Liver (tissue), 9 donors: ENCODE data around the gene IQCH. TPM values are rescaled to one million over a fixed set of nuclear protein-coding genes. Genes with fewer than 3 reads are reported as not detected.

Experiments used
- DNase-seq: peaks from one replicate; pipeline ENCODE4 v3.0.0-alpha.2; 2017; ENCODE audit warnings: low spot score
- H3K27ac ChIP-seq, 2 donors: one replicate each; pipeline ENCODE4 v1.7.0; 2013; ENCODE audit warnings: inconsistent platforms in 2 of 2, low read length in 2 of 2, control low read depth in 1 of 2, low read depth in 1 of 2, mild to moderate bottlenecking in 1 of 2
- H3K27me3 ChIP-seq, 4 donors: one replicate each; pipeline versions ENCODE4 v1.6.1 to v1.7.0; 2013; ENCODE audit warnings: low read length in 3 of 4, inconsistent platforms in 1 of 4, mild to moderate bottlenecking in 1 of 4, moderate library complexity in 1 of 4; ENCODE audit not compliant: control insufficient read depth in 4 of 4, insufficient read depth in 4 of 4
- H3K36me3 ChIP-seq, 4 donors: one replicate each; pipeline versions ENCODE4 v1.6.1 to v1.7.0; 2013; ENCODE audit warnings: low read length in 3 of 4, mild to moderate bottlenecking in 3 of 4, low read depth in 1 of 4, moderate library complexity in 1 of 4; ENCODE audit not compliant: control insufficient read depth in 4 of 4, insufficient read depth in 3 of 4
- H3K4me1 ChIP-seq, 4 donors: one replicate each; pipeline versions ENCODE4 v1.6.1 to v1.7.0; 2013; ENCODE audit warnings: low read length in 3 of 4, mild to moderate bottlenecking in 3 of 4, moderate library complexity in 1 of 4; ENCODE audit not compliant: control insufficient read depth in 4 of 4, insufficient read depth in 4 of 4
- H3K4me3 ChIP-seq, 3 donors: one replicate each; pipeline versions ENCODE4 v1.6.1 to v1.7.0; 2013; ENCODE audit warnings: low read length in 3 of 3, control low read depth in 1 of 3, low read depth in 1 of 3, mild to moderate bottlenecking in 1 of 3
- H3K9ac ChIP-seq, 2 donors: one replicate each; pipeline ENCODE4 v1.7.0; 2013; ENCODE audit warnings: low read length in 2 of 2, mild to moderate bottlenecking in 2 of 2, moderate library complexity in 2 of 2, control low read depth in 1 of 2, low read depth in 1 of 2
- H3K9me3 ChIP-seq, 4 donors: one replicate each; pipeline versions ENCODE4 v1.6.1 to v1.7.0; 2013; ENCODE audit warnings: low read length in 3 of 4; ENCODE audit not compliant: control insufficient read depth in 4 of 4
- ATF3 ChIP-seq: IDR thresholded peaks from 2 replicates; pipeline ENCODE4 v1.6.1; 2016; ENCODE audit warnings: antibody characterized with exemption
- CTCF ChIP-seq: fragments of 150-350 bp; IDR thresholded peaks from 2 replicates; pipeline ENCODE4 v1.5.1; 2017; ENCODE audit warnings: improper control_type of control experiment, low read depth, low read length; ENCODE audit not compliant: missing input control
- EGR1 ChIP-seq, 2 donors: IDR thresholded peaks; 2 replicates each; pipeline ENCODE4 v1.6.1; 2016 to 2018; ENCODE audit warnings: antibody characterized with exemption in 2 of 2, low read depth in 2 of 2
- FOXA1 ChIP-seq: IDR thresholded peaks from 2 replicates; pipeline ENCODE4 v1.6.1; 2016; ENCODE audit warnings: antibody characterized with exemption
- FOXA2 ChIP-seq: IDR thresholded peaks from 2 replicates; pipeline ENCODE4 v1.6.1; 2016; ENCODE audit warnings: antibody characterized with exemption
- GABPA ChIP-seq, 2 donors: IDR thresholded peaks in 1 of 2; conservative IDR thresholded peaks in 1 of 2; 2 replicates each; pipeline ENCODE4 v1.6.1; 2016; ENCODE audit warnings: antibody characterized with exemption in 2 of 2, mild to moderate bottlenecking in 1 of 2, moderate library complexity in 1 of 2
- HNF4A ChIP-seq, 2 donors: conservative IDR thresholded peaks; 2 replicates each; pipeline ENCODE4 v1.6.1; 2016; ENCODE audit warnings: antibody characterized with exemption in 2 of 2, mild to moderate bottlenecking in 2 of 2
- HNF4G ChIP-seq: IDR thresholded peaks from 2 replicates; pipeline ENCODE4 v1.6.1; 2016; ENCODE audit warnings: antibody characterized with exemption
- JUND ChIP-seq, 2 donors: IDR thresholded peaks; 2 replicates each; pipeline ENCODE4 v1.6.1; 2016; ENCODE audit warnings: antibody characterized with exemption in 2 of 2
- MAX ChIP-seq: IDR thresholded peaks from 2 replicates; pipeline ENCODE4 v1.6.1; 2016; ENCODE audit warnings: antibody characterized with exemption
- NR2F2 ChIP-seq: IDR thresholded peaks from 2 replicates; pipeline ENCODE4 v1.6.1; 2016; ENCODE audit warnings: antibody characterized with exemption
- RAD21 ChIP-seq, 2 donors: IDR thresholded peaks; 2 replicates each; pipeline ENCODE4 v1.6.1; 2016; ENCODE audit warnings: antibody characterized with exemption in 2 of 2, mild to moderate bottlenecking in 2 of 2
- REST ChIP-seq: IDR thresholded peaks from 2 replicates; pipeline ENCODE4 v1.6.1; 2016; ENCODE audit warnings: antibody characterized with exemption, mild to moderate bottlenecking
- RXRA ChIP-seq, 2 donors: IDR thresholded peaks; 2 replicates each; pipeline ENCODE4 v1.6.1; 2017 to 2018; ENCODE audit warnings: antibody characterized with exemption in 2 of 2, mild to moderate bottlenecking in 1 of 2
- SP1 ChIP-seq: IDR thresholded peaks from 2 replicates; pipeline ENCODE4 v1.6.1; 2018; ENCODE audit warnings: antibody characterized with exemption, mild to moderate bottlenecking
- TAF1 ChIP-seq: conservative IDR thresholded peaks from 2 replicates; pipeline ENCODE4 v1.6.1; 2016; ENCODE audit warnings: antibody characterized with exemption, mild to moderate bottlenecking
- YY1 ChIP-seq: IDR thresholded peaks from 2 replicates; pipeline ENCODE4 v1.6.1; 2016; ENCODE audit warnings: antibody characterized with exemption, mild to moderate bottlenecking
- ZBTB33 ChIP-seq: IDR thresholded peaks from 2 replicates; pipeline ENCODE4 v1.6.1; 2016; ENCODE audit warnings: antibody characterized with exemption
- WGBS: extraction: QIAGEN DNeasy Blood & Tissue Kit; methylation state at CpG from one replicate; pipeline ENCODE4 v1.1.7; 2013; 5-methylcytosine and 5-hydroxymethylcytosine counted together
- polyA plus RNA-seq, 2 donors: library from polyadenylated mRNA; stranded (reverse) in 1 of 2; unstranded in 1 of 2; fragments of 200-250 nt in 1 of 2; fragments of >200 nt in 1 of 2; fragmentation: Nextera tagmentation in 1 of 2; extraction: Ambion mirVana in 1 of 2; gene quantifications; one replicate each; pipeline versions ENCODE4 v1.2.1 to v1.2.3, GENCODE V29; 2013 to 2015
- total RNA-seq, 2 donors: library from RNA; depleted of rRNA; stranded (reverse); fragments of >200 nt; gene quantifications; one replicate each; pipeline ENCODE4 v1.2.3, GENCODE V29; 2014
- donor health status: healthy.
- donor health status: healthy.
- donor health status: healthy.
- donor health status: healthy.
- donor health status: healthy.

IQCH gene
- total and polyA plus RNA-seq, 4 donors: 0.23 to 1.6 (median 0.86) TPM

- H3K4me1 ChIP-seq: peaks cover 0 to 1% (median 0%) of the 10 kb centered on the region in 4 donors
- 86% methylated on average over 9 of the region's 9 CpGs for WGBS
- H3K36me3 ChIP-seq: no peaks in the 10 kb centered on the region
- no peak for DNase-seq
- H3K27me3 ChIP-seq: no peaks in the 10 kb centered on the region
- no peaks in the 10 kb centered on the region for H3K9me3 ChIP-seq
- H3K4me3 ChIP-seq: no peak overlapping the region
- H3K27ac ChIP-seq: no peak overlapping the region
- TF ChIP-seq CTCF (no peak), RXRA (IDR thresholded peaks at IDR 0.05) (no peak)
- no peak overlapping the region for H3K9ac ChIP-seq
Measured at GRCh38 chr15:67394873-67395639, 140.5 kb downstream of the IQCH start.

GRCh38 chr15:67396114-67396513 is 141.5 kb downstream of the IQCH start:
- no peaks in the 10 kb centered on the region for H3K36me3 ChIP-seq
- no peak for DNase-seq
- H3K4me1 ChIP-seq: peaks cover 0 to 1% (median 0%) of the 10 kb centered on the region in 4 donors
- no peaks in the 10 kb centered on the region for H3K27me3 ChIP-seq
- 79% methylated on average over 5 of the region's 5 CpGs for WGBS
- H3K27ac ChIP-seq: no peak overlapping the region
- H3K4me3 ChIP-seq: no peak overlapping the region
- H3K9ac ChIP-seq: no peak overlapping the region
- no peaks in the 10 kb centered on the region for H3K9me3 ChIP-seq
- no peak for TF ChIP-seq CTCF
- no peak for TF ChIP-seq ATF3
- no peak for TF ChIP-seq MAX
- TF ChIP-seq FOXA1: no peak
- TF ChIP-seq NR2F2: no peak
- no peak for TF ChIP-seq SP1
- no peak for TF ChIP-seq JUND (IDR thresholded peaks at IDR 0.05)
- TF ChIP-seq EGR1 (IDR thresholded peaks at IDR 0.05; ENCODE audit: low read depth in 2 of 2): no peak
- no peak for TF ChIP-seq REST
- no peak for TF ChIP-seq YY1
- no peak for TF ChIP-seq ZBTB33
- no peak for TF ChIP-seq RAD21 (IDR thresholded peaks at IDR 0.05)
- TF ChIP-seq FOXA2: no peak
- TF ChIP-seq TAF1: no peak
- no peak for TF ChIP-seq RXRA (IDR thresholded peaks at IDR 0.05)
- TF ChIP-seq HNF4A (conservative IDR thresholded peaks at IDR 0.05): no peak
- no peak for TF ChIP-seq GABPA (IDR thresholded peaks at IDR 0.05 in 1 of 2, conservative IDR thresholded peaks at IDR 0.05 in 1 of 2)
- no peak for TF ChIP-seq HNF4G
